H1 (cell line): ENCODE measurements around the gene HSF5. TPM values are rescaled to one million over a fixed set of nuclear protein-coding genes. Genes with fewer than 3 reads are reported as not detected.

ENCODE experiments used
- CTCF ChIA-PET: fragments of 300-600 bp; sonication (Branson Sonifier 250); formaldehyde crosslinking; loops from one replicate; lab custom pipeline; 2021; ENCODE audit not compliant: partially characterized antibody; lab: Charles Lee
- POLR2A ChIA-PET: fragments of 300-600 bp; sonication (Branson Sonifier 250); formaldehyde crosslinking; loops from one replicate; lab custom pipeline; 2021; ENCODE audit warnings: inconsistent platforms; ENCODE audit not compliant: partially characterized antibody; lab: Charles Lee
- DNase-seq, 2 experiments: peaks; one replicate each; pipeline versions ENCODE4 v3.0.0 to v3.0.0-alpha.2; 2010 to 2022; ENCODE audit warnings: low spot score in 2 of 2, low read depth in 1 of 2, mixed read lengths in 1 of 2
- FAIRE-seq: peaks from 2 replicates; lab custom pipeline; 2011; peaks lifted over from hg19 to GRCh38; lab: Jason Lieb, UNC
- H2AFZ ChIP-seq: 2 replicates; pipeline ENCODE4 v1.8.1; 2012; ENCODE audit warnings: low read length, inconsistent platforms
- H2AK5ac ChIP-seq: 2 replicates; pipeline ENCODE4 v1.6.1; 2013; ENCODE audit warnings: low read depth, low read length
- H2BK120ac ChIP-seq: replicated peaks from 2 replicates; pipeline ENCODE3; 2013; ENCODE audit warnings: low read depth, low read length, inconsistent platforms
- H2BK12ac ChIP-seq: 2 replicates; pipeline ENCODE4 v1.6.1; 2013; ENCODE audit warnings: low read depth, low read length
- H2BK15ac ChIP-seq: 2 replicates; pipeline ENCODE4 v1.6.1; 2013; ENCODE audit warnings: low read length
- H2BK20ac ChIP-seq: 2 replicates; pipeline ENCODE4 v1.6.1; 2013; ENCODE audit warnings: low read length
- H2BK5ac ChIP-seq: 2 replicates; pipeline ENCODE4 v1.6.1; 2013; ENCODE audit warnings: low read depth, low read length
- H3K14ac ChIP-seq: 2 replicates; pipeline ENCODE4 v1.6.1; 2013; ENCODE audit warnings: inconsistent platforms; ENCODE audit not compliant: insufficient read length
- H3K18ac ChIP-seq: 2 replicates; pipeline ENCODE4 v1.6.1; 2013; ENCODE audit warnings: low read length; ENCODE audit errors: extremely low read depth
- H3K23ac ChIP-seq: 2 replicates; pipeline ENCODE4 v1.6.1; 2013; ENCODE audit warnings: inconsistent platforms; ENCODE audit not compliant: insufficient read length
- H3K23me2 ChIP-seq: 2 replicates; pipeline ENCODE4 v1.6.1; 2013; ENCODE audit warnings: low read depth, low read length
- H3K27ac ChIP-seq: 2 replicates; pipeline ENCODE4 v1.6.1; 2011; ENCODE audit warnings: low read depth, low read length, inconsistent platforms
- H3K27me3 ChIP-seq, 4 experiments: replicated peaks in 1 of 4; 1 replicate in 1 of 4; 2 replicates in 3 of 4; pipeline versions ENCODE4 v1.6.1 to v1.8.1; 2011 to 2013; ENCODE audit warnings: low read length in 3 of 4, mild to moderate bottlenecking in 3 of 4, inconsistent platforms in 2 of 4, mixed read lengths in 2 of 4, moderate library complexity in 1 of 4; ENCODE audit not compliant: control insufficient read depth in 3 of 4, insufficient read depth in 3 of 4; ENCODE audit errors: extremely low read depth in 1 of 4
- H3K36me3 ChIP-seq, 4 experiments: 2 replicates each; pipeline versions ENCODE4 v1.6.1 to v1.8.1; 2011 to 2013; ENCODE audit warnings: mild to moderate bottlenecking in 4 of 4, low read length in 3 of 4, moderate library complexity in 2 of 4, control low read depth in 1 of 4, inconsistent platforms in 1 of 4; ENCODE audit not compliant: insufficient read depth in 4 of 4, control insufficient read depth in 2 of 4
- H3K4ac ChIP-seq: replicated peaks from 2 replicates; pipeline ENCODE3; 2013; ENCODE audit warnings: low read length, low read depth, mixed read lengths, inconsistent platforms; ENCODE audit not compliant: insufficient read length
- H3K4me1 ChIP-seq, 4 experiments: replicated peaks in 1 of 4; 1 replicate in 1 of 4; 2 replicates in 3 of 4; pipeline versions ENCODE4 v1.6.1 to v1.8.1; 2011 to 2013; ENCODE audit warnings: low read length in 3 of 4, inconsistent platforms in 2 of 4, mixed read lengths in 1 of 4; ENCODE audit not compliant: insufficient read depth in 4 of 4, control insufficient read depth in 3 of 4
- H3K4me2 ChIP-seq, 2 experiments: 2 replicates each; pipeline versions ENCODE4 v1.6.1 to v1.8.1; 2011 to 2013; ENCODE audit warnings: low read depth in 2 of 2, low read length in 2 of 2, control low read depth in 1 of 2, inconsistent platforms in 1 of 2, mild to moderate bottlenecking in 1 of 2; ENCODE audit not compliant: insufficient read depth in 1 of 2
- H3K4me3 ChIP-seq, 4 experiments: fragments of 200-600, 300-600 bp in 1 of 4; sonication (generic), shearing (Covaris generic), sonication (Bioruptor Twin) in 1 of 4; 2 replicates each; pipeline versions ENCODE4 v1.5.1 to v1.8.1; 2011 to 2016; ENCODE audit warnings: low read length in 4 of 4, low read depth in 3 of 4, control low read depth in 2 of 4, inconsistent platforms in 2 of 4, mild to moderate bottlenecking in 2 of 4, mixed read lengths in 1 of 4, moderate library complexity in 1 of 4; ENCODE audit not compliant: insufficient read depth in 2 of 4; ENCODE audit errors: extremely low read depth in 1 of 4
- H3K56ac ChIP-seq: replicated peaks from 2 replicates; pipeline ENCODE3; 2013; ENCODE audit warnings: low read depth, mild to moderate bottlenecking, mixed read lengths, low read length, inconsistent platforms; ENCODE audit not compliant: insufficient read length
- H3K79me1 ChIP-seq: 2 replicates; pipeline ENCODE4 v1.6.1; 2013; ENCODE audit warnings: low read depth, low read length, control low read depth
- H3K79me2 ChIP-seq, 2 experiments: 2 replicates each; pipeline versions ENCODE4 v1.6.1 to v1.8.1; 2012 to 2013; ENCODE audit warnings: low read length in 2 of 2, mild to moderate bottlenecking in 2 of 2, inconsistent platforms in 1 of 2; ENCODE audit not compliant: insufficient read depth in 2 of 2, control insufficient read depth in 1 of 2
- H3K9ac ChIP-seq, 4 experiments: replicated peaks in 1 of 4; 1 replicate in 1 of 4; 2 replicates in 3 of 4; pipeline versions ENCODE4 v1.6.1 to v1.8.1; 2011 to 2013; ENCODE audit warnings: low read depth in 3 of 4, low read length in 3 of 4, control low read depth in 2 of 4, mild to moderate bottlenecking in 2 of 4, moderate library complexity in 2 of 4, inconsistent platforms in 1 of 4; ENCODE audit errors: extremely low read depth in 1 of 4
- H3K9me3 ChIP-seq, 2 experiments: 2 replicates each; pipeline versions ENCODE4 v1.6.1 to v1.8.1; 2012 to 2013; ENCODE audit warnings: mild to moderate bottlenecking in 2 of 2, moderate library complexity in 2 of 2, control low read depth in 1 of 2, inconsistent platforms in 1 of 2, low read depth in 1 of 2, low read length in 1 of 2, mixed read lengths in 1 of 2; ENCODE audit not compliant: insufficient read depth in 2 of 2
- H4K20me1 ChIP-seq, 2 experiments: replicated peaks in 1 of 2; 2 replicates each; pipeline versions ENCODE3 to v1.8.1; 2011 to 2013; ENCODE audit warnings: inconsistent platforms in 2 of 2, low read length in 2 of 2, mild to moderate bottlenecking in 1 of 2; ENCODE audit not compliant: insufficient read depth in 2 of 2, control insufficient read depth in 1 of 2
- H4K5ac ChIP-seq: 2 replicates; pipeline ENCODE4 v1.6.1; 2013; ENCODE audit warnings: low read length, low read depth, mixed read lengths, inconsistent platforms; ENCODE audit not compliant: insufficient read length
- H4K8ac ChIP-seq: 2 replicates; pipeline ENCODE4 v1.8.0; 2013; ENCODE audit warnings: mild to moderate bottlenecking, moderate library complexity, low read length, inconsistent platforms; ENCODE audit not compliant: insufficient read depth; ENCODE audit errors: extremely low read depth
- H4K91ac ChIP-seq: replicated peaks from 2 replicates; pipeline ENCODE3; 2013; ENCODE audit warnings: low read length, mixed read lengths, inconsistent platforms; ENCODE audit not compliant: insufficient read length
- ATF2 ChIP-seq: IDR thresholded peaks from 2 replicates; pipeline ENCODE4 v1.6.1; 2012; ENCODE audit warnings: low read length, inconsistent platforms
- CBX5 ChIP-seq: fragments of 300-800, 300-1000 bp; sonication (generic); IDR thresholded peaks from 2 replicates; pipeline ENCODE4 v1.7.1; 2016; ENCODE audit warnings: antibody characterized with exemption, low read length, low read depth
- CEBPB ChIP-seq: IDR thresholded peaks from 2 replicates; pipeline ENCODE4 v1.6.1; 2012; ENCODE audit warnings: low read depth, low read length
- EP300 ChIP-seq, 2 experiments: IDR thresholded peaks; 1 replicate in 1 of 2; 2 replicates in 1 of 2; pipeline ENCODE4 v1.6.1; 2011 to 2012; ENCODE audit warnings: low read depth in 2 of 2, low read length in 2 of 2, mild to moderate bottlenecking in 2 of 2, borderline replicate concordance in 1 of 2, inconsistent platforms in 1 of 2, moderate library complexity in 1 of 2
- FOSL1 ChIP-seq: IDR thresholded peaks from 2 replicates; pipeline ENCODE4 v1.6.1; 2011; ENCODE audit warnings: mild to moderate bottlenecking, low read depth, low read length, moderate library complexity; ENCODE audit not compliant: insufficient read depth
- PHF8 ChIP-seq: fragments of 200-600 bp; sonication (generic); conservative IDR thresholded peaks from 2 replicates; pipeline ENCODE4 v1.7.1; 2012; ENCODE audit warnings: low read depth, mild to moderate bottlenecking, inconsistent platforms, low read length, moderate library complexity
- RAD21 ChIP-seq, 2 experiments: IDR thresholded peaks in 1 of 2; conservative IDR thresholded peaks in 1 of 2; 2 replicates each; pipeline ENCODE4 v1.6.1; 2011; ENCODE audit warnings: low read depth in 2 of 2, low read length in 2 of 2, improper control_type of control experiment in 1 of 2, inconsistent platforms in 1 of 2, mild to moderate bottlenecking in 1 of 2, moderate library complexity in 1 of 2
- RXRA ChIP-seq: IDR thresholded peaks from 2 replicates; pipeline ENCODE4 v1.6.1; 2011; ENCODE audit warnings: low read depth, mild to moderate bottlenecking, low read length, moderate library complexity; ENCODE audit not compliant: insufficient read depth
- SAP30 ChIP-seq: fragments of 300-600 bp; sonication (generic); IDR thresholded peaks from 2 replicates; pipeline ENCODE4 v1.7.1; 2012; ENCODE audit warnings: low read length, moderate library complexity, mild to moderate bottlenecking, inconsistent platforms; ENCODE audit not compliant: insufficient read depth, insufficient replicate concordance
- SP2 ChIP-seq: IDR thresholded peaks from 2 replicates; pipeline ENCODE4 v1.6.1; 2012; ENCODE audit warnings: mild to moderate bottlenecking, low read length, inconsistent platforms
- WGBS, 2 experiments: shearing (Covaris generic) in 1 of 2; methylation state at CpG; one replicate each; pipeline versions ENCODE4 v1.1.6 to v1.1.7; 2013 to 2015; ENCODE audit warnings: low lambda C conversion rate in 2 of 2, mixed read lengths in 2 of 2, inconsistent platforms in 1 of 2, low coverage in 1 of 2, missing lambda C conversion rate in 1 of 2; ENCODE audit not compliant: insufficient replicate concordance in 2 of 2, insufficient coverage in 1 of 2, insufficient read length in 1 of 2; ENCODE audit errors: extremely low coverage in 1 of 2, missing lambda C conversion rate in 1 of 2; 5-methylcytosine and 5-hydroxymethylcytosine counted together
- polyA plus RNA-seq, 7 experiments: library from polyadenylated mRNA; depleted of rRNA in 3 of 7; stranded (reverse) in 5 of 7; unstranded in 2 of 7; fragments of >200 nt in 5 of 7; fragments of 200-250 nt in 2 of 7; gene quantifications; 1 replicate in 5 of 7; 2 replicates in 1 of 7; 4 replicates in 1 of 7; pipeline versions ENCODE4 v1.2.1 to v1.2.3, GENCODE V29; 2011 to 2013; ENCODE audit warnings: missing spikeins in 2 of 7, mixed read lengths in 2 of 7
- total RNA-seq: library from RNA; stranded (reverse); fragmentation: NEBNext Ultra II Directional; extraction: Animal tissue kit (Norgen Biotek cat#: 25700); gene quantifications from 2 replicates; pipeline ENCODE4 v1.2.1, GENCODE V29; 2021

Gene HSF5
- total and polyA plus RNA-seq, 2 of the 8 experiments (the other 6 are each of a cell fraction or from before 2014, with no cell fraction given): not detected

DNA sequence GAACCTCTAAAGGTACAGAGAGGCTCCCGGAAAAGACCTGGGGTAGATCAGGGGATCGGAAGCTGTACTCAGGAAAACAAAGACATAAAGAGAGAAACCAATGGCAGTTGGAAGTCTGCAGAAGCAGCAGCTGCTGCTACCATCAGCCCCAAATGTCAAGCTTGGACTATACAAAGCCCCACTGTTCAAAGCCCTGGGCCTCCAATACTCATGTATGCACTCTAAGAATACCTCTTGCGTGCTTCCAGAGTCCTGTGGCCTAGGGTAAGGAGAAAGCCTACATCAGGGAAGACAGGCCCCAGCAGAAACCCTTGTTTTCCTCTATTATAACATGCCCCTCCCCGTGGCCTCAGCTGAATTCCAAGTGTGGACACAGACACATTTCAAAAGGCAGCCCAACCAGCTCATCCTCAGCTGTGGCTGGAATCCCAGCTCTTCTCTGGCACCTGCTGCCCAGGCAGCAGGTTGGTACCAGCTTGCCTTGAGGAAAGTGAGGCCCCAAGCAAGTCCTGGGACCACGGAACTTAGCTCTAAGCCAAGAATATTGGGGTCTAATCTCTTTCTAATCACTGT lies 45.5 kb upstream of the HSF5 start:
- H2AFZ ChIP-seq: no peak overlapping the region
- POLR2A ChIA-PET: interaction anchor here (0.6 to 6.0 kb wide), 6 partner anchors 14 to 132 kb away, joined by 3 to 32 read pairs (median 12); no protein-coding TSS in a partner anchor
- no peak overlapping the region for H4K8ac ChIP-seq
- TF ChIP-seq RAD21 (IDR thresholded peaks at IDR 0.05 in 1 of 2, conservative IDR thresholded peaks at IDR 0.05 in 1 of 2; ENCODE audit: low read depth in 2 of 2, low read length in 2 of 2) (no peak), RXRA (no peak), EP300 (IDR thresholded peaks at IDR 0.05; ENCODE audit: borderline replicate concordance in 1 of 2, low read depth in 2 of 2, low read length in 2 of 2) (no peak), CEBPB (no peak), SAP30 (no peak), FOSL1 (no peak), CBX5 (no peak), ATF2 (no peak), SP2 (no peak), PHF8 (no peak)

More for the DNA sequence above, 45.5 kb upstream of the HSF5 start:
- H3K36me3 ChIP-seq: no peaks in the 10 kb centered on the region
- DNase-seq (no peak), FAIRE-seq (no peak)
- H3K79me2 ChIP-seq: no peaks in the 10 kb centered on the region
- H3K23ac ChIP-seq: no peak overlapping the region
- no peaks in the 10 kb centered on the region for H3K79me1 ChIP-seq
- H2BK15ac ChIP-seq: no peak overlapping the region
- CTCF ChIA-PET: interaction anchor here (0.6 to 16.5 kb wide), 12 partner anchors 9 to 151 kb away, joined by 3 to 163 read pairs (median 4); a partner anchor contains a TSS
- no peaks in the 10 kb centered on the region for H3K9me3 ChIP-seq
- H4K5ac ChIP-seq: no peak overlapping the region
- peaks cover 12% of the 10 kb centered on the region for H3K23me2 ChIP-seq
- H3K27ac ChIP-seq: no peak overlapping the region
- H3K56ac ChIP-seq: no peak overlapping the region
- H3K4me1 ChIP-seq: peaks cover 7 to 15% (median 8%) of the 10 kb centered on the region in 4 experiments
- H4K91ac ChIP-seq: no peak overlapping the region
- no peak overlapping the region for H3K14ac ChIP-seq
- H3K4me2 ChIP-seq: no peak overlapping the region
- no peak overlapping the region for H2AK5ac ChIP-seq
- H3K18ac ChIP-seq: no peak overlapping the region
- no peak overlapping the region for H3K4ac ChIP-seq
- H3K9ac ChIP-seq: no peak overlapping the region
- H2BK5ac ChIP-seq: no peak overlapping the region
- peaks cover 0 to 6% (median 4%) of the 10 kb centered on the region in 4 experiments; a peak in 5 of 7 replicates for H3K27me3 ChIP-seq
- 84% methylated on average over 5 of the region's 5 CpGs; no CpG with 5 or more reads in 1 of the 2 experiments for WGBS, 2 experiments
- no peaks in the 10 kb centered on the region for H4K20me1 ChIP-seq
- H3K4me3 ChIP-seq: no peak overlapping the region
- H2BK120ac ChIP-seq: no peak overlapping the region
- no peak overlapping the region for H2BK20ac ChIP-seq
- H2BK12ac ChIP-seq: no peak overlapping the region
